HUES48 (cell line): ENCODE measurements around the gene ZCCHC9.
"Not testable (repeated sequence)": the region's sequence is repeated elsewhere in the genome, so short reads cannot be mapped to it uniquely, and the experiment has no call there.

Experiments
- H3K27ac ChIP-seq: one replicate; pipeline ENCODE4 v1.7.0; 2013; ENCODE audit warnings: low read depth, low read length, inconsistent platforms
- H3K27me3 ChIP-seq: 2 replicates; pipeline ENCODE4 v1.6.1; 2013; ENCODE audit warnings: mild to moderate bottlenecking, low read length; ENCODE audit not compliant: control insufficient read depth, insufficient read depth
- H3K36me3 ChIP-seq: 2 replicates; pipeline ENCODE4 v1.6.1; 2013; ENCODE audit warnings: low read length; ENCODE audit not compliant: control insufficient read depth, insufficient read depth
- H3K4me1 ChIP-seq: 2 replicates; pipeline ENCODE4 v1.6.1; 2013; ENCODE audit warnings: mild to moderate bottlenecking, low read length; ENCODE audit not compliant: control insufficient read depth, insufficient read depth
- H3K4me3 ChIP-seq: 2 replicates; pipeline ENCODE4 v1.5.1; 2013; ENCODE audit warnings: mild to moderate bottlenecking, low read depth, low read length
- H3K9ac ChIP-seq: 2 replicates; pipeline ENCODE4 v1.6.1; 2013; ENCODE audit warnings: mild to moderate bottlenecking, low read depth, low read length, moderate library complexity
- H3K9me3 ChIP-seq: 2 replicates; pipeline ENCODE4 v1.6.1; 2013; ENCODE audit warnings: low read length; ENCODE audit not compliant: control insufficient read depth, insufficient read depth

Gene ZCCHC9

DNA sequence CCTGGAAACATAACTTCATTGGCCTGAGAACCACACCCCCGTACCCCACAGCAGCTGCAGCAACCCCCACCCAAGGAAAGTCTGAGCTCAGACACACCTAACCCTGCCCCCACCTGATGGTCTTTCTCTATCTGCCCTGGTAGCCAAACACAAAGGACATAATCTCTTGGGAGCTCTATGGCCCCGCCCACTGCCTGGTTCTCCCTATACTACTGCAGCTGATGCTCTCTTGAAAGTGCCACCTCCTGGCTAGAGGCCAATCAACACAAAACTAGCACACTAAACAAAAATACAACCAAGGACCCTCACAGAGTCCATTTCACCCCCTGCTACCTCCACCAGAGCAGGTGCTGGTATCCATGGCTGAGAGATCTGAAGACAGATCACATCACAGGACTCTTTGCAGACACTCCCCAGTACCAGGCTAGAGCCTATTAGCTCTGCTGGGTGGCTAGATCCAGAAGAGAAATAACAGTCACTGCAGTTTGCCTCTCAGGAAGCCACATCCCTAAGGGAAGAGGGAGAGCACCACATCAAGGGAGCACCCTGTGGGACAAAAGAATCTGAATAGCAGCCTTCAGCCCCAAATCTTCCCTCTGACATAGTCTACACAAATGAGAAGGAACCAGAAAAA, 30.9 kb upstream of the ZCCHC9 start:
- not testable (repeated sequence) for H3K9ac ChIP-seq

DNA sequence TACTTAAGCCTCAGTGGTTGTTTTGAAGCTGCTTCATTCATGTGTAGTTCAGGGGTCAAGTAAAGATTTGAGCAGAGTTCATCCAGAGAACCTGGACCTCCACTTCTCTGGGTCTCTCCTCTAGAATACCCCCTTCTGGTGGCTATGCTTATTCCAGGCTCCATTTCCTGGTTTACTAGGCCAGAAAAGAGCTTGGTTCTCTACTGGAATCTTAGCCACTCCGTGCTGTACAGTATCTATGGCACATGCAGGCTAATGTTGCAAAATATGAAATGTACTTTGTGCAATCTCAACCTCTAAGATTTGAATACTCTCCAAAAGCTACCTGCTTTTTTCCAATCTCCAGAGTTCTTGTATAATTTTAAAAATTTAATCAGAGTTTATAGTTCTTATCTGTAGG, 17.4 kb upstream of the ZCCHC9 start:
- no peaks in the 10 kb centered on the region for H3K9me3 ChIP-seq
- no peaks in the 10 kb centered on the region for H3K4me1 ChIP-seq
- no peak overlapping the region for H3K27ac ChIP-seq
- no peaks in the 10 kb centered on the region for H3K36me3 ChIP-seq
- no peaks in the 10 kb centered on the region for H3K27me3 ChIP-seq
- H3K9ac ChIP-seq, result no peak overlapping the region
- H3K4me3 ChIP-seq, result no peak overlapping the region

More for the DNA sequence above, 30.9 kb upstream of the ZCCHC9 start:
- peak overlapping the region; percentile 45 for H3K27ac ChIP-seq
- H3K9me3 ChIP-seq, H3K27me3 ChIP-seq, H3K4me3 ChIP-seq, H3K36me3 ChIP-seq: not testable (repeated sequence)
- peaks cover 22% of the 10 kb centered on the region for H3K4me1 ChIP-seq

DNA sequence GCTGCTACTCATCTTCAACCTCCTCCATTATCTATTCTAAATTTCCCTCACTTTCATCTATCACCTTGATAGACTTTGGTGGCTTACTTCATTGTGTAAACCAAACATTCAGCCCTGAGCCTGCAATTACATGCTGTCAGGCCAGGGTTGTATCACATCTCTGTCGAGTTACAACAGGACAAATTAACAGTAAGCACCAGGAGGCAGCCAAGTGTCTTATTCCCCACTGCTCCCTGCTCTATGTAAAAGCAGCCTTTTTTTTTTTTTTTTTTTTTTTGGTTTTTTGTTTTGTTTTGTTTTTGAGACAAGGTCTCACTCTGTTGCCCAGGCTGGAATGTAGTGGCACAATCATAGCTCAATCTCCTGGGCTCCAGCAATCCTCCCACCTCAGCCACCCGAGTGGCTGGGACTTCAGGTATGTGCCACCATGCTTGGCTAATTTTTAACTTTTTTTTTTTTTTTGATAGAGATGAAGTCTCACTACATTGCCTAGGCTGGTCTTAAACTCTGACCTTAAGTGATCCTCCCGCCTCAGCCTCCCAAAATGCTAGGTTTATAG, 15.2 kb upstream of the ZCCHC9 start:
- no peaks in the 10 kb centered on the region for H3K4me1 ChIP-seq
- no peaks in the 10 kb centered on the region for H3K27me3 ChIP-seq
- no peaks in the 10 kb centered on the region for H3K9me3 ChIP-seq
- H3K9ac ChIP-seq, result no peak overlapping the region
- H3K36me3 ChIP-seq, result no peaks in the 10 kb centered on the region
- no peak overlapping the region for H3K4me3 ChIP-seq
- no peak overlapping the region for H3K27ac ChIP-seq

DNA sequence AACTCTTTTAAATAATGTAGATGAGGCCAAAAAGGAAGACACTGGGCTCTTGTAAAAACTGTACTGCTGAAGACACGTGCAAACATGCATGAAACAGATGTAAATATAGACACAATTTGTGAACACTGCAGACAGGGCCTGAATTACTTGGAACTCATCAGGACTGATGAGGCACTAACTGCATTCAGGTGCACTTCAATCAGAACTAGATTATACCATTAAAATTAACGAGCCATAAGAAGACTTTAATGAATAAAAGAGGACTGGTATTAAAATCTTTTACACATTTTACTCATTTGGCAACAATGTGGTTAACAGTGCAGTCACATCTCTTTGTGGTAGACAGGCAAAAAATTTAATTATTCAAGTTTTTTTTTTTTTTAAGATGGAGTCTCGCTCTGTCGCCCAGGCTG, 13.4 kb upstream of the ZCCHC9 start:
- Histone ChIP-seq H3K27ac (no peak overlapping the region), H3K9ac (no peak overlapping the region), H3K27me3 (no peaks in the 10 kb centered on the region), H3K9me3 (peaks cover 9% of the 10 kb centered on the region), H3K4me3 (no peak overlapping the region), H3K36me3 (no peaks in the 10 kb centered on the region), H3K4me1 (no peaks in the 10 kb centered on the region)

DNA sequence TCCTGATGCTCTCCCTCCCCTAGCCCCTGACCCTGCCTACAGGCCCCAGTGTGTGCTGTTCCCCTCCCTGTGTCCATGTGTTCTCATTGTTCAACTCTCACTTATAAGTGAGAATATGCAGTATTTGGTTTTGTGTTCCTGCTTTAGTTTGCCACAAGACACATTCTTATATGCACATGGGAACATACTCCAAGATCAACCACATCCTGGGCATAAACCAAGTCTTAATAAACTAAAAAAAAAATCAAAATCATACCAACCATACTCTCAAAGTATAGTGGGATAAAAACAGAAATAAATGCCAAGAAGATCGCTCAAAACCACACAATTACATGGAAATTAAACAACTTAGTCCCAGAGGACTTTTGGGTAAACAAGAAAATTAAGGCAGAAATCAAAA, 11.2 kb upstream of the ZCCHC9 start:
- Histone ChIP-seq H3K4me3 (no peak overlapping the region), H3K36me3 (no peaks in the 10 kb centered on the region), H3K27ac (no peak overlapping the region), H3K4me1 (no peaks in the 10 kb centered on the region), H3K9me3 (peaks cover 16% of the 10 kb centered on the region), H3K27me3 (no peaks in the 10 kb centered on the region), H3K9ac (no peak overlapping the region)

DNA sequence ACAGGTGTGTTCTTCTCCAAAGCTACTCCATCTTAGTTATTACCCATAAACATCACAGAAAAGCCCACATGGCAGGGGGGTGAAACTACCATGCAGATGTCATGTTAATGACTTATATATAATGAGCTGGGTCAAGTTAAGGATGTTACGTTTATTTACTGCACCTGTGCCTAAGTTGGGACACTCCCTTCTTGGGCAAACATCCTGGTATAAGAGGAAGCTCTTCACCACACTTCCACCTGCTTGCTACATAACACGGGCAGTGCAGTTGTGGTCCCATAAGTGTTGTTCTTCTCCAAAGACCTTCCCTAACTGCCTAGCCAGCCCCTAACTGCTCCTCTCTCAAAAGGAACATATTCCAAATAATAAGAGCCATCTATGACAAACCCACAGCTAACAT, 9.3 kb upstream of the ZCCHC9 start:
- Histone ChIP-seq H3K9me3 (peaks cover 16% of the 10 kb centered on the region), H3K4me3 (no peak overlapping the region), H3K36me3 (no peaks in the 10 kb centered on the region), H3K9ac (no peak overlapping the region), H3K27ac (no peak overlapping the region), H3K27me3 (no peaks in the 10 kb centered on the region), H3K4me1 (no peaks in the 10 kb centered on the region)

DNA sequence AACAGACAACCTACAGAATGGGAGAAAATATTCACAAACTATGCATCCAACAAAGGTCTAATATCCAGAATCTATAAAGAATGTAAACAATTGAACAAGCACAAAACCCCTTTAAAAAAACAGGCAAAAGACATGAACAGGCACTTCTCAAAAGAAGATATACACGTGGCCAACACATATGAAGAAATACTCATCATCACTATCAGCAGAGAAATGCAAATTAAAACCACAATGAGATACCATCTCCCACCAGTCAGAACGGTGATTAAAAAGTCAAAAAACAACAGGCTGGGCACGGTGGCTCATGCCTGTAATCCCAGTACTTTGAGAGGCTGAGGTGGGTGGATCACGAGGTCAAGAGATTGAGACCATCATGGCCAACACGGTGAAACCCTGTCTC, 7.4 kb upstream of the ZCCHC9 start:
- H3K36me3 ChIP-seq, H3K4me3 ChIP-seq, H3K27ac ChIP-seq, H3K27me3 ChIP-seq, H3K4me1 ChIP-seq, H3K9ac ChIP-seq: not testable (repeated sequence)
- H3K9me3 ChIP-seq, result peaks cover 16% of the 10 kb centered on the region

DNA sequence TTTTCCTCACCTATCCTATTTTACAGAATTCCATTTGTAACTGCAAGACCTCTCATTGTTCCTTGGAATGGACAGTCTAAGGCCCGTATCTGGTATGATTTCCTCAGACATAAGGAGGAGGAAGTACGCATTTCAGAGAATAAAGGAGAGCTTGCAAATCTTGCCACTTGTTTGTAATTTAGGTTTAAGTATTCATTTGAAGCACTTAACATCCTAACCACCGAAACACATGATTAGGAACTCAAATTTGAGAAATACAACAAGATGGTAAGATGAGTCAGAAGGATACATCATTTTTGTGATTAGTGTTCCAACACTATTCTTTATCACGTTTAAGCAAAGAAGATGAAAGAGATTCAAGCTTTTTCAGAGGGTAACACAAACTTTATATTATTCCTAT, 3.9 kb upstream of the ZCCHC9 start:
- Histone ChIP-seq H3K27me3 (no peaks in the 10 kb centered on the region), H3K9ac (no peak overlapping the region), H3K4me1 (peaks cover 5% of the 10 kb centered on the region; the same call in 1 of the 2 replicates), H3K27ac (no peak overlapping the region), H3K4me3 (no peak overlapping the region), H3K9me3 (peaks cover 8% of the 10 kb centered on the region; the same call in 1 of the 2 replicates), H3K36me3 (no peaks in the 10 kb centered on the region)

DNA sequence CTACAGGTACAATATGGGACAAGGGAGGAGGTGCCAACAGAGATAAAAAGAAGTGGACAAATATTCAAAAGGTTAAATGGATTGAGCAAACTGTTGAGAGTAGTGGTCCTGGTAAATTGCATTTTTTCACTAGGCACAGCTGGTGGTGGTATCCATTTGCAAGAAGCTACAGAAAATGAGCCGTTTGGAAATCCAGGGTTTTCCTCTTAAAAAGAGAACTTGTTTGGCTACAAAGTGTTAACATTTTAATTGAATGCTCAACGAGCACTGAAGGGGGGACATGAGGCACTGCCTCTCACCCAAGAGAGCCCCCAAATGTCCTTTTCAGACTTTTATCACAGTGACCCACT, 491 bp upstream of the ZCCHC9 start:
- no peaks in the 10 kb centered on the region for H3K9me3 ChIP-seq
- H3K9ac ChIP-seq, result peak overlapping the region; percentile 87
- no peaks in the 10 kb centered on the region for H3K27me3 ChIP-seq
- H3K4me3 ChIP-seq, result peak overlapping the region; percentile 96
- peaks cover 7% of the 10 kb centered on the region; the same call in 1 of the 2 replicates for H3K4me1 ChIP-seq
- H3K27ac ChIP-seq, result peak overlapping the region; percentile 91
- H3K36me3 ChIP-seq, result peaks cover 12% of the 10 kb centered on the region

DNA sequence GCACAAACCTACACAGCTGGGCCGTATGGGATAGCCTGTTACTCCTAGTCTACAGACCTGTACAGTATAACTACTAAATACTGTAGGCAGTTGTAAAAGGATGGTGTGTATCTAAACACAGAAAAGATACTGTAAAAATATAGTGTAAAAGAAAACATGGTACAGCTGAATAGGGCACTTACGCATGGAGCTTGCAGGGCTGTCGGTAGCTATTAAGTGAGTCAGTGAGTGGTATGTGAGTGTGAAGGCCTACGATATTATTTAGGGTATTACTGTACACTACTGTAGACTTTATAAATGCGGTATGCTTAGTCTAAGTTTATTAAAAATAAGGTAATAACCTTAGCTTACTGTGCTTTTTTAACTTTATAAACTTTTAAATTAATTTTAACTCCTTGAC, 1.2 kb downstream of the ZCCHC9 start:
- Histone ChIP-seq H3K27ac (no peak overlapping the region), H3K9ac (no peak overlapping the region)

DNA sequence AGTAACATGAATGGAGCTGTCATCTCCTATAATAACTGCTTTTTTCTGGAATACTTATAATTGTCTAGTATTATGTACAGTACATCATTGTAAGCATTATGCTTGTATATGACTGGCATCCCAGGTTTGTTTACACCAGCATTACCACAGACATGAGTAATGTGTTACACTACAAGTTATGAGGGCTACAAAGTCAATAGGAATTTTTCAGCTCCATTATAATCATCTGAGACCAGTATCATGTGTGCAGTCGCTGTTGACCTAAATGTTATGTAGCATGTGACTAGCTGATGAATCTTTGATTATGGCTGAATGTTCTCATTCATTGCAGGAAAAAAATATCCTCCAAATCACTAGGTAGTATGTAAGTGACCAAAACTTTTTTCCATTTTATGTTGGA, 2.2 kb downstream of the ZCCHC9 start:
- no peaks in the 10 kb centered on the region for H3K27me3 ChIP-seq
- no peak overlapping the region for H3K9ac ChIP-seq
- peaks cover 13% of the 10 kb centered on the region for H3K36me3 ChIP-seq
- peaks cover 7% of the 10 kb centered on the region; the same call in 1 of the 2 replicates for H3K4me1 ChIP-seq
- no peak overlapping the region for H3K27ac ChIP-seq
- no peaks in the 10 kb centered on the region for H3K9me3 ChIP-seq
- H3K4me3 ChIP-seq, result no peak overlapping the region

More for the DNA sequence above, 1.2 kb downstream of the ZCCHC9 start:
- Histone ChIP-seq H3K27me3 (no peaks in the 10 kb centered on the region), H3K4me3 (peak overlapping the region; percentile 96), H3K36me3 (peaks cover 12% of the 10 kb centered on the region), H3K4me1 (peaks cover 7% of the 10 kb centered on the region; the same call in 1 of the 2 replicates), H3K9me3 (no peaks in the 10 kb centered on the region)
